PFSK-1 (cell line): ENCODE results near the gene NACC2.

ENCODE experiments used
- FOXP2 ChIP-seq: optimal IDR thresholded peaks from 2 replicates; pipeline ENCODE3; 2011; ENCODE audit warnings: borderline replicate concordance, control low read depth, inconsistent platforms; ENCODE audit not compliant: insufficient read depth; ENCODE audit errors: extremely low read length, extremely low read depth
- POLR2AphosphoS5 ChIP-seq: IDR thresholded peaks from 2 replicates; pipeline ENCODE4 v1.6.1; 2012; ENCODE audit warnings: low read depth, mild to moderate bottlenecking, control low read depth, low read length, moderate library complexity
- REST ChIP-seq, 2 experiments: IDR thresholded peaks; 2 replicates each; pipeline versions ENCODE4 v1.6.1 to v1.8.0; 2011 to 2012; ENCODE audit warnings: low read depth in 2 of 2, low read length in 2 of 2, control low read depth in 1 of 2, inconsistent platforms in 1 of 2, mild to moderate bottlenecking in 1 of 2, moderate library complexity in 1 of 2; ENCODE audit not compliant: insufficient read depth in 1 of 2
- SIN3A ChIP-seq: IDR thresholded peaks from 2 replicates; pipeline ENCODE4 v1.6.1; 2012; ENCODE audit warnings: mild to moderate bottlenecking, low read length, moderate library complexity, borderline replicate concordance; ENCODE audit not compliant: insufficient read depth
- TAF1 ChIP-seq: IDR thresholded peaks from 2 replicates; pipeline ENCODE4 v1.6.1; 2012; ENCODE audit warnings: low read length, control low read depth, borderline replicate concordance; ENCODE audit not compliant: insufficient read depth

NACC2 gene

GRCh38 chr9:136138566-136138965, 43.5 kb upstream of the NACC2 start:
- TF ChIP-seq FOXP2 (no peak), SIN3A (no peak), POLR2AphosphoS5 (no peak), TAF1 (no peak), REST (IDR thresholded peaks at IDR 0.05; ENCODE audit: insufficient read depth in 1 of 2, low read depth in 2 of 2, low read length in 2 of 2) (no peak)

GRCh38 chr9:136137321-136138265, 42.5 kb upstream of the NACC2 start:
- TF ChIP-seq REST (IDR thresholded peaks at IDR 0.05; ENCODE audit: insufficient read depth in 1 of 2, low read depth in 2 of 2, low read length in 2 of 2) (no peak), FOXP2 (no peak), TAF1 (no peak), SIN3A (no peak), POLR2AphosphoS5 (no peak)

GRCh38 chr9:136136127-136136925, 41.2 kb upstream of the NACC2 start:
- TF ChIP-seq TAF1 (no peak), FOXP2 (no peak), POLR2AphosphoS5 (no peak), SIN3A (no peak), REST (IDR thresholded peaks at IDR 0.05; ENCODE audit: insufficient read depth in 1 of 2, low read depth in 2 of 2, low read length in 2 of 2) (no peak)

GRCh38 chr9:136135326-136136126, 40.4 kb upstream of the NACC2 start:
- no peak for TF ChIP-seq POLR2AphosphoS5
- no peak for TF ChIP-seq SIN3A
- no peak for TF ChIP-seq REST (IDR thresholded peaks at IDR 0.05; ENCODE audit: insufficient read depth in 1 of 2, low read depth in 2 of 2, low read length in 2 of 2)
- TF ChIP-seq FOXP2: no peak
- no peak for TF ChIP-seq TAF1
